NCI-H2227 treated with DMSO at 0.1 percent for 48 hours (cell line): ENCODE data around the gene CEACAM7.
"Not testable (repeated sequence)": the region's sequence is repeated elsewhere in the genome, so short reads cannot be mapped to it uniquely, and the experiment has no call there.

Source experiments
- DNase-seq: peaks from one replicate; lab custom pipeline; 2025; lab: John Stamatoyannopoulos, UW

CEACAM7 gene

GRCh38 chr19:41688098-41688497 lies at the start of gene CEACAM7:
Gene CEACAM7 (minus strand): TSS chr19:41688270. CDS start chr19:41688165, 105 bp downstream.
- no peak for DNase-seq

DNA sequence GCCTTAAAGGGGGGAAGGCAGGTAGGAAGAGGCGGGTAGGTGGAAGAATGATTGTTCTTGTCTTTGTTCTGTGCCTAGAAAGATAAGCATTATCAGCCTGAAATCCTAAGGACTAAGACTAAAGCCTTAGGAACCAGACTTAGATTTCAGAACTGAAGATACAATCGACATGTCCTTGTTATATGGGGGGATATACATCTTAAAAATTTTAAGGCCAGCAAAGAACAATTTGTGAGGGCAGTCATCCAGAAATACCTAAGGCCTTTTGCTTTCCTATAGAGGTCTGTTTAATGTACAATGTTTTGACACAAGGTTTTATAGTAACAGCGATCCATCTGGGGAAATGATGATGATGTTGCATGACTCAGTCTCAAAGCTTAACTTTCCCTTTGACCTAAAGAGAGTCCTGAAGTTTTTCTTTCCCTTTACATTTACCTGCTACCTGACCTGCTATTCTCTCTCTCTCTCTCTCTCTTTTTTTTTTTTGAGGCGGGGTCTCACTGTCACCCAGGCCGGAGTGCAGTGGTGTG lies 47.1 kb upstream of the CEACAM7 start:
- no peak for DNase-seq

- no peak for DNase-seq
These were observed 46.5 kb upstream of the CEACAM7 start for GRCh38 chr19:41734585-41734984.

DNA sequence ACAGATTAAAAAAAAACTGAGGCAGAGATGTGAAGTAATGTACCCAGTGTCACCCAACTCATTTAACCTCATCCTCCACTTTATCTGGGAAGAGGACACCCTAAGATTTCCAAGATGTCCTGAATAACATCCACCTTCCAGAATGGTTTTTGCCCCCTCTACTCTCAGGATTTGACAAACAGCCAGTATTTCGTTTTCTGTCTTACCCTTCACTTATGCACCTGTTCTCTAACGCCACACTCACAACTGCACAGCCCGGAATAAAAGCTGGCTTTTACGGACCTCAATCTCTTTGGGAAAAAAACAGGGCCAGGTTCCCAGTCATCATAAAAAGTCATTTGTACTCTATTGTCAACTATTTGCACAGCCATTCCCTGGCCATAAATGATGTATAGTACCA lies 46.1 kb upstream of the CEACAM7 start:
- no peak for DNase-seq

- no peak for DNase-seq
These were observed 38.4 kb upstream of the CEACAM7 start for GRCh38 chr19:41726493-41726892.

DNA sequence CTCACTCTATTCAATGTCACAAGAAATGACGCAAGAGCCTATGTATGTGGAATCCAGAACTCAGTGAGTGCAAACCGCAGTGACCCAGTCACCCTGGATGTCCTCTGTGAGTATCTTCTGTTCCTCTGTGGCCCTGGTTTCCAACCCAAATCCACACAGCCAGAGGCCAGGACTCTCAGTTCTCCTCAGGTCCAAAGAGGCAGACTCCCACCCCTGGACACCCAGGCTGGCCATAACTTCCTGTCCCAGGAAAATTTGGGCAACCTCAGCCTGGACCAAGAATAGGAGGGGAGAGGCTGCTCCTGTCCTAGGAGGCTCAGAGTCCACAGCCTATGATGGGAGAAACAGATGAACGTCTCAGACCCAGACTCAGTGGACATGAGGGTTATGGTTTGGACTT lies 32.0 kb upstream of the CEACAM7 start:
- no peak for DNase-seq

- DNase-seq: no peak
These were observed 30.7 kb upstream of the CEACAM7 start for GRCh38 chr19:41718761-41719160.

GRCh38 chr19:41714598-41714997 lies 26.5 kb upstream of the CEACAM7 start:
- DNase-seq: no peak

DNA sequence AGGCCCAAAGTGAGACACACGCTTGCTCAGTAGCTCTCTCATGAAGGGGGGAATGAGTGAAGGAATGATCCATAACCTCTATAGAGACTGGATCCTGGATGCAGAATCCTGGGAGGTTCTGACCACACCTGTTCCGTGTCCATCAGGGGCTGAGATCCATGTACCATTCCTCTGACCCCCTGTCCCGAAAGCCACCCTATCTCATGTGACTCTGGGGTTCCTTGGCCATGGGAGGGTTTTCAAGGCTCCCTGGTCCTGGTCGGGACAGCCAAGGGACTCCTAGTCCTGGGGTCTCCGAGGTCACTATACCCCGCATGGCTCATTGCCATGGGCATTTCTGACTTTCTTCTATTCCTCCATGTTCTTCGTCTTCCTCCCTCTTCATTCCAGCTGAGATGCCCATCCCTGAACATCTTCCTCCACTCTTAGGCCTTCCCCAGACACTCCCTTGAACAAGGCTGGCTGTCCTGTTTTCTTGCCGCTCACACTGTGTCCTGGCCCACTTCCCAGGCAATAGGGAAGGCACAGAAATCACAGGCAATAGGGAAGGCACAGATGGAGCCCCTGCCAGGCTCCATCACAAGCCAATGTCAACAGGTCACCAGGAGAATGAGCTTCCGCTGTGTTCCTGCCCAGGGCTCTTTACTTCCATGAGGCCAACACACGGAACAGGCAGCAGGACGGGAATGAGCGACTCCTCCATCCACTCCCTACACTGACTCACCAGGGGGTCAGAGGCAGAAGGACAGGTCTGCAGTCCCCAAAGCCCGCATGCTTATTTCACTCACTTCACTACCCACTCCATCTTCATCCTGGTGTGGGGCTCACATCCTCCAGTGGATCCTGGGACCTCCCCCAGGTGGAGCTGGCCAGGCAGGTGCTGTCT lies 23.5 kb upstream of the CEACAM7 start:
- DNase-seq: no peak

DNA sequence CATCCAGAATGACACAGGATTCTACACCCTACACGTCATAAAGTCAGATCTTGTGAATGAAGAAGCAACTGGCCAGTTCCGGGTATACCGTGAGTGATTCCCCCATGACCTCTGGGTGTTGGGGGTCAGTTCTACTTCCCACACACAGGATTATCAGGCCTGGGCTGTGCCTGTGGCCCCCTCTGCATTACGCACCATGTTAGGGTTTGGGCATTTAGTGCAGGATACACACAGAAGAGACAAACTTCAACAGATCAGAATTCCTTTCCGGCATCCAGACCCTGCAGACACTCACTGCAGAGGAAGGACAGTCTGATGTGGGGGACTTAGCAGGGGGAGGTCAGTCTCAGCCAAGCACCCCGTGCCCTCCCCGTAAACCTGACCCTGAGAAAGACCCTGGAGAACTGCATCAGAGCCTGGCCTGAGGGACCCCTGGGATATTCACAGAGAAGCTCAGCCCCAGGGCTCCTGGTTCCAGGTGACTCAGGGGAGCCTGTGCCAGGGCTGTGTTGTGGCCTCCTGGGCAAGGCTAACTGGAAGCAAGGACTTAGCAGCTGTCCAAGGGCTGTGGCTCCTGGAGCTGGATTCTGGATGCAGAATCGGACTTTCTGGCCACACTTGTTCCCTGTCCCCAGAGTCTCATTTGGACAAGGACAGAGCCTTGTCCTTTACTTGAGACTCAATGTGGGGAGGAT lies 22.0 kb upstream of the CEACAM7 start:
- DNase-seq: no peak

- DNase-seq: not testable (repeated sequence)
These were observed 21.4 kb upstream of the CEACAM7 start for GRCh38 chr19:41709516-41709915.

- DNase-seq: no peak
These were observed 20.4 kb upstream of the CEACAM7 start, which contains the start of gene CEACAM5 for GRCh38 chr19:41708481-41708880. Gene CEACAM5 (plus strand): TSS chr19:41708626. CDS start chr19:41708732, 106 bp downstream.

- DNase-seq: no peak
These were observed 19.9 kb upstream of the CEACAM7 start for GRCh38 chr19:41707871-41708371.

DNA sequence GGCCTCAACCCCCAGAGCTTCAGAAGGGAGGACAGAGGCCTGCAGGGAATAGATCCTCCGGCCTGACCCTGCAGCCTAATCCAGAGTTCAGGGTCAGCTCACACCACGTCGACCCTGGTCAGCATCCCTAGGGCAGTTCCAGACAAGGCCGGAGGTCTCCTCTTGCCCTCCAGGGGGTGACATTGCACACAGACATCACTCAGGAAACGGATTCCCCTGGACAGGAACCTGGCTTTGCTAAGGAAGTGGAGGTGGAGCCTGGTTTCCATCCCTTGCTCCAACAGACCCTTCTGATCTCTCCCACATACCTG lies 19.4 kb upstream of the CEACAM7 start:
- no peak for DNase-seq

DNA sequence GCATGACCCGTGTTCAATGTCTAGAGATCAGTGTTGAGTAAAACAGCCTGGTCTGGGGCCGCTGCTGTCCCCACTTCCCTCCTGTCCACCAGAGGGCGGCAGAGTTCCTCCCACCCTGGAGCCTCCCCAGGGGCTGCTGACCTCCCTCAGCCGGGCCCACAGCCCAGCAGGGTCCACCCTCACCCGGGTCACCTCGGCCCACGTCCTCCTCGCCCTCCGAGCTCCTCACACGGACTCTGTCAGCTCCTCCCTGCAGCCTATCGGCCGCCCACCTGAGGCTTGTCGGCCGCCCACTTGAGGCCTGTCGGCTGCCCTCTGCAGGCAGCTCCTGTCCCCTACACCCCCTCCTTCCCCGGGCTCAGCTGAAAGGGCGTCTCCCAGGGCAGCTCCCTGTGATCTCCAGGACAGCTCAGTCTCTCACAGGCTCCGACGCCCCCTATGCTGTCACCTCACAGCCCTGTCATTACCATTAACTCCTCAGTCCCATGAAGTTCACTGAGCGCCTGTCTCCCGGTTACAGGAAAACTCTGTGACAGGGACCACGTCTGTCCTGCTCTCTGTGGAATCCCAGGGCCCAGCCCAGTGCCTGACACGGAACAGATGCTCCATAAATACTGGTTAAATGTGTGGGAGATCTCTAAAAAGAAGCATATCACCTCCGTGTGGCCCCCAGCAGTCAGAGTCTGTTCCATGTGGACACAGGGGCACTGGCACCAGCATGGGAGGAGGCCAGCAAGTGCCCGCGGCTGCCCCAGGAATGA lies 18.9 kb upstream of the CEACAM7 start:
- peak; percentile 82 for DNase-seq

- no peak for DNase-seq
These were observed 17.5 kb upstream of the CEACAM7 start for GRCh38 chr19:41705393-41706174.

- DNase-seq: no peak
These were observed 15.7 kb upstream of the CEACAM7 start for GRCh38 chr19:41703602-41704293.

DNA sequence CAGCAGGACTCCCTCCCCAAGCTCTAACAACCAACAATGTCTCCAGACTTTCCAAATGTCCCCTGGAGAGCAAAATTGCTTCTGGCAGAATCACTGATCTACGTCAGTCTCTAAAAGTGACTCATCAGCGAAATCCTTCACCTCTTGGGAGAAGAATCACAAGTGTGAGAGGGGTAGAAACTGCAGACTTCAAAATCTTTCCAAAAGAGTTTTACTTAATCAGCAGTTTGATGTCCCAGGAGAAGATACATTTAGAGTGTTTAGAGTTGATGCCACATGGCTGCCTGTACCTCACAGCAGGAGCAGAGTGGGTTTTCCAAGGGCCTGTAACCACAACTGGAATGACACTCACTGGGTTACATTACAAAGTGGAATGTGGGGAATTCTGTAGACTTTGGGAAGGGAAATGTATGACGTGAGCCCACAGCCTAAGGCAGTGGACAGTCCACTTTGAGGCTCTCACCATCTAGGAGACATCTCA lies 14.1 kb upstream of the CEACAM7 start:
- DNase-seq: no peak

GRCh38 chr19:41701401-41702075 lies 13.5 kb upstream of the CEACAM7 start:
- DNase-seq: no peak
